GM19023 (cell line): Measurements from ENCODE around the gene TRAFD1.
A peak's percentile ranks its signal among the peaks of the same experiment; 100 is the strongest.
"Not testable (repeated sequence)": the region's sequence is repeated elsewhere in the genome, so short reads cannot be mapped to it uniquely, and the experiment has no call there.

Source experiments
- ATAC-seq: cut with Tn5 transposase; IDR thresholded peaks from one replicate; pipeline ENCODE4 v1.9.1; 2021; ENCODE audit warnings: mild to moderate bottlenecking, moderate library complexity; ENCODE audit not compliant: unreplicated experiment

Gene TRAFD1, protein sequence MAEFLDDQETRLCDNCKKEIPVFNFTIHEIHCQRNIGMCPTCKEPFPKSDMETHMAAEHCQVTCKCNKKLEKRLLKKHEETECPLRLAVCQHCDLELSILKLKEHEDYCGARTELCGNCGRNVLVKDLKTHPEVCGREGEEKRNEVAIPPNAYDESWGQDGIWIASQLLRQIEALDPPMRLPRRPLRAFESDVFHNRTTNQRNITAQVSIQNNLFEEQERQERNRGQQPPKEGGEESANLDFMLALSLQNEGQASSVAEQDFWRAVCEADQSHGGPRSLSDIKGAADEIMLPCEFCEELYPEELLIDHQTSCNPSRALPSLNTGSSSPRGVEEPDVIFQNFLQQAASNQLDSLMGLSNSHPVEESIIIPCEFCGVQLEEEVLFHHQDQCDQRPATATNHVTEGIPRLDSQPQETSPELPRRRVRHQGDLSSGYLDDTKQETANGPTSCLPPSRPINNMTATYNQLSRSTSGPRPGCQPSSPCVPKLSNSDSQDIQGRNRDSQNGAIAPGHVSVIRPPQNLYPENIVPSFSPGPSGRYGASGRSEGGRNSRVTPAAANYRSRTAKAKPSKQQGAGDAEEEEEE

DNA sequence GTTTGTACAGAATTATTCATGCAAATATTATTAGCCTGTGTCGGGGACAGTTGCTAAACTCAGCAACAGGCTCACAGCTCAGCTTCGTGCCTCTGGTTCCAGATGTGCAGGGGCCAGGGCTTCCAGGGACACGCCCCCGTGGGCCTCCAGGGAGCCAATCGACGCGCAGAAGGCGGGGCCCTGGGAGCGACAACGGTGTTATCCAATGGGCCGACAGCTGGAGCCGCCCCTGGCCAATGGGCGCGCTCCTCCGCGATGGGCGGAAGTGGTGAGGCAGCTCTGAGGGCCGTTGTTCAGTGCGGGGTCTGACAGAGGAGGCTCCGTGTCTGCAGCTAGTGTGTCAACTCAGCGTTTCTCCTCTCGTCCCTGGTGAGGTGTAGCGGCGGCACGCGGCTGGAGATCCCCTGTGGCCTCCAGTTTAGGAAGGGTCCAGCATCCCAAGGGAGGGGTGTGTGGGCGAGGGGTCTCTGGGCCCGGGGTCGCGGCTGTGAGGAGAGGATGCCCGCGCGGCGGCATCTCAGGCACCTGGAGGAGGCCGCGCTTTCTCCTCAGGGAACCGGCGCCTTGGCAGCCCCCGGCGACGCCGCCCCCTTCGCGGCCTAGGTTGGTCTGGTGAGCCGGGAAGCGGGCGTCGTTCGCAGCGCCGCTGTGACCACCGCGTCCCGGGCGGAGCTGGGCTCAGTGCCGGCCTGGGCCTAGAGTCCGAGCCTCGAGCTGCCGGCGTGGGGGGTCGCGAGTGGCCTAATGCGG is at the start of gene TRAFD1:
TRAFD1 (plus strand) TSS at position 311 of the 750 bp plus-strand sequence. CDS start 4,963 bp downstream, outside the sequence.
- ATAC-seq, result peak; percentile 98

DNA sequence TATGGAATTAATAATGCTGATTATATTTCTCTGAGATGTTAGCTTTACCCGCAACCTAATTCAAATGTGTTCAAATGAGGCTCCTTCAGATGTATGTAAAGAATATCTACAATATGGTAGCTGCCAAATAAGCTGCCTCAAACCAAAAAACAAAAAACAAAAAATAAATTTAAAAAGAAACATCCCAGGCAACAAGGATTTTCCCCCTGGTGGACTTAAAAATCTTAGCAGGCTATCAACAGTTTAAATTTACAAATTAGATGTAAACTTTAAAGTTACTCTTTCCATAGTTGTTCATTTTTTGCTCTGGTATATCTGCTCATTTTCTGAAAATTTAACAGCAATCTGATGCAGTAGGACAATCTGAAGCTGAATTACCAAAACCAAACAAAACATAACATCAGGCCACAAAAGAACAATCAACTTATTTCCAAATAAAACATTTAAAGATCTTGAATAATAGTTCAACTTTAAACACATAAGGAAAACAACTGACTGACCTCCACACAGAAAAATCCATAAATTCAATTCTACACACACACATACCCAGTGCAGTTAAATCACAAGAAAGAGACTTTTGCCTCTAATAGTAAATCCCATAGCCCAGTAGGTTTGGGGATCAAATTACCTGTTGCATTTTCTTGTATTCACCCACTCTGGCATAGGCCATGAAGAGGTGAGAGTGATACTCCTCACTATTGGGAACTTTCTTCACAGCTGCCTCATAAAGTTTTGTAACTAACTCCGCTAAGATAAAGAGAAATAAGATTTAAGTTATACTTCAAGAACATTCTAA is 38.1 kb upstream of the TRAFD1 start:
- ATAC-seq, result no peak

DNA sequence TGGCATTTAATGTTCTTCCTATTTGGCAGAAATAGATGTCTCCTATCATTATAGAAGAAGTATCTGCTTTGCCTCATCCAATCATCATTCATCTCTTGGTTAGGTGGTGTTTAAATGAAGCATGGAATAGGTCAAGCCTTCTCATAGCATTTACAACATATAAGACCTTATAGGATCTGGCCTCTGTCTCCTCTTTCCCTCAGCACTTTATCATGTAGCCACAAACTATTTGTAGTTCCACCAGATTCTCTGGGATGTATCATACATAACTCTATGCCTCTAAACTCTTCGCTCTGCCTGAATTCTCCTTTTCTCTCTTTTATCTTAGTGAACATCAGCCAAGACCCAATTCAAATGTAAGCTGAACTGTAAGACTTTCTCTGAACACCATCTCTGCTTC is 37.5 kb upstream of the TRAFD1 start:
- ATAC-seq, result no peak

DNA sequence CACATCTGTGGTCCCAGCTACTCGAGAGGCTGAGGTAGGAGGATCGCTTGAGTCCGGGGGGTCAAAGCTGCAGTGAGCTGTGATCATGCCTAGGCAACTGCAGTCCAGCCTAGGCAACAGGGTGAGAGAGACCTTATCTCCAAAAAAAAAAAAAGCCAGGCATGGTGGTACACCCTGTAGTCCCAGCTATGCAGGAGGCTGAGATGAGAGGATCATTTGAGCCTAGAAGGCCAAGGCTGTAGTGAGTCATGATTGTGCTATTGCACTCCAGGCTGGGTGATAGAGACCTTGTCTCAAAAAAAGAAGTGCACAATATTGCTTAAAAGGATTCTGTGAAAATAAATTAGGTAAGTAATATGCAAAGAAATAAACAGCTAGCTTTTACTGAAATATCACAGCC is 33.8 kb upstream of the TRAFD1 start:
- ATAC-seq, result no peak

DNA sequence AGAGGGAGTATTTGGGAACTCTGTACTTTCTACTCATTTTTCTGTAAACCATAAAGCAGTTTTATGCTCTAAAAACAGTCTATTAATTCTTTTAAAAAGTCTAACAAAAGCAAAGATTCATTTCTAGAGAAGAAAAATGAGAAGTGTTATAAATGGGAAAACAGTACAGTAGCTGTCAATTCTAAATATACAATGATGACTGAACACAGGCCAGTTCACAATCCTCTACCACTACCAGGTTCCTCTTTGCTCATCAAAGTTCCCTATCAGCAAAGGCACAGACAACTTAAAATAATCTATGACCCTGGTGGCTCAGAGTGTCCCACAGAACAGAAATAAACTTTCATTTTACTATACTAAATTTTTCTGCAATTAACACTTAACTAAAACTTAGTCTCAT is 29.3 kb upstream of the TRAFD1 start:
- peak; percentile 47 for ATAC-seq

DNA sequence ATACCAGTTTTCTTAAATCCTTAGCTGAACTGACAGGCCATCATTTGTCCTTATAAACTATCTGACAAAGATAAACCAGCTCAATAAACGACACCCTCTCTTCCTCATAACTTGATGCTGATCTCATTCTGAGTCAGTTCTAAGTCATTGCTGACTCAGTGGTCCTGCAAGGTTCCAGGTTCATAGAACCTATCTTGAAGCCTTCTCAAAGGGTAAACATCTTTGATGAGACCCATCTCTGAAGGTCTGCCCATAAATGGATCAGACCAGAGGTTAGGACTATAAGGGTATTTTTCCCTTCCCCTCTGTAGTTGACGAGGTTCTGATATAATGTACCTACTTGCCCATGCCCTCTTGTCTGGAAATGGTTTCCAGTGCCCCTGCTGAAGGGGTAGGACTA is 28.7 kb upstream of the TRAFD1 start:
- no peak for ATAC-seq

DNA sequence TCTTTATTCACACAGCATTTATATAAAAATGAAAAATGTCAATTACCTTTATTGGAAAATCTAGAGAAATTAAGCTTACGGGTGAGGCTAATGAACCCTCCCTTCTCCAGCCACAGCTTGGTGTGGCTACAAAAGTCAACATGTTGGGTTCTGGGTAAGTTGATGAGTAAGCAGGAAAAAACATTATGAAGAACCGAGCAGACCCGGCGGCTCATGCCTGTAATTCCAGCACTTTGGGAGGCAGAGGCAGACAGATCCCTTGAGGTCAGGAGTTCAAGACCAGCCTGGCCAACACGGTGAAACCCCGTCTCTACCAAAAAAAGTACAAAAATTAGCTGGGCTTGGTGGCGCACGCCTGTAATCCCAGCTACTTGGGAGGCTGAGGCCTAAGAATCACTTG is 27.7 kb upstream of the TRAFD1 start:
- ATAC-seq, result no peak

DNA sequence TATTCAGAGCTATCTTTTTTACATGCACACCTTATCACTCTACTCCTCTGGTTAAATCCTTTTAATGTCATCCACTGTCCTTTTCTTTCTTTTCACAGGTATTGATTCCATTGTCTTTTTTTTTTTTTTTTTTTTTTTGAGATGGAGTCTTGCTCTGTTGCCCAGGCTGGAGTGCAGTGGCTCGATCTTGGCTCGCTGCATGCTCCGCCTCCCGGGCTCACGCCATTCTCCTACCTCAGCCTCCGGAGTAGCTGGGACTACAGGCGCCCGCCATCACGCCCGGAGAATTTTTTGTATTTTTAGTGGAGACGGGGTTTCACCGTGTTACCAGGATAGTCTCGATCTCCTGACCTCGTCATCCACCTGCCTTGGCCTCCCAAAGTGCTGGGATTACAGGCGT is 24.9 kb upstream of the TRAFD1 start:
- ATAC-seq, result not testable (repeated sequence)

DNA sequence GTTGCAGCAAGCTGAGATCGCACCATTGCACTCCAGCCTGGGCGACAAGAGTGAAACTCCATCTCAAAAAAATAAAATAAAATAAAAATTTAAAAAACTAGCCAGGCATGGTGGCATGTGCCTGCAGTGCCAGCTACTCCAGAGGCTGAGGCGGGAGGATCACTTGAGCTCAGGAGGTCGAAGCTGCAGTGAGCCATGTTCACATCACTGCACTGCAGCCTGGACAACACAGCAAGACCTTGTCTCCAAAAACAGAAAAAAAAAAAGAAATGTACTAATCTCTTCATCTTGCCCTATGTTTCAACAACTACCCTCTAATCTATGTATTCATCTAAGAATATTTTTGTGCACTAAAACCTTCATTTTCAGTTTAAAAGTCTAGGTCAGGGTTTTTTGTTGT is 23.2 kb upstream of the TRAFD1 start:
- no peak for ATAC-seq

DNA sequence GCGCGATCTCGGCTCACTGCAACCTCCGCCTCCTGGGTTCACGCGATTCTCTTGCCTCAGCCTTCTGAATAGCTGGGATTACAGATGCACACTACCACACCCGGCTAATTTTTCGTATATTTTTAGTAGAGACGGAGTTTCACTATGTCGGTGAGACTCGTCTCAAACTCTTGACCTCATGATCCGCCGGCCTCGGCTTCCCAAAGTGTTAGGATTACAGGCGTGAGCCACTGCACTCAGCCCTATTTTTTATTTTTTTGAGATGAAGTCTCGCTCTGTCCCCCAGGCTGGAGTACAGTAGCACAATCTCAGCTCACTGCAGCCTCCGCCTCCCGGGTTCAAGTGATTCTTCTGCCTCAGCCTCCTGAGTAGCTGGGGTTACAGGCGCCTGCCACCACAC is 22.6 kb upstream of the TRAFD1 start:
- ATAC-seq, result not testable (repeated sequence)

DNA sequence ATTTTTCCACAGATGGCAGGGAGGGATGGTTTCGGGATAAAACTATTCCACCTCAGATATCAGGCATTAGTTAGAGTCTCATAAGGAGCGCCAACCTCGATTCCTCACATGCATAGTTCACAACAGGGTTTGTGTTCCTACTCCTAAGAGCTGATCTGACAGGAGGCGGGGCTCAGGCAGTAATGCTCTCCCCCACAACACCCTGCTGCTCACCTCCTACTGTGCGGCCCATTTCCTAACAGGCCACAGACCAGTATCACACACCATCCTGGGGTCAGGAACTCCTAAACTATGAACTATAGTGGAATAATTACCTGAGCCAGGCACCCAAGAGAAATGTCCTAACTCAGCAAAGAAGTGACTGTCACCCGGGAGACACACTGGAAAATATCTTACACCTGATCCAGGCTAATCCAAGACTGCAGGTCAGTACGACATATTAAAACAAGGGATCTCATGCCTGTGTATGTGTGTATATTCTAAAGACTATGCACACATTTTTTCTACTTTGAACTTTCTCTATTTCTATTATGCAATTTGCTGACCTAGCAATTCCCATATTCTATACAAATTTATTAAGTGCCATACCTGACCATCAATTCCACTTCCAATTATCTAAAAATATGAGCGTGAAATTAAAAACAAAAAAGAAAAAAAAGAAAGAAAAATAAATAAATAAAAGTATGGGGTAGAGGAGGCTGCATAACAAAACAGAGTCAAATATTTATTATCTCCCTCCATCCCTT is 21.4 kb upstream of the TRAFD1 start:
- no peak for ATAC-seq

DNA sequence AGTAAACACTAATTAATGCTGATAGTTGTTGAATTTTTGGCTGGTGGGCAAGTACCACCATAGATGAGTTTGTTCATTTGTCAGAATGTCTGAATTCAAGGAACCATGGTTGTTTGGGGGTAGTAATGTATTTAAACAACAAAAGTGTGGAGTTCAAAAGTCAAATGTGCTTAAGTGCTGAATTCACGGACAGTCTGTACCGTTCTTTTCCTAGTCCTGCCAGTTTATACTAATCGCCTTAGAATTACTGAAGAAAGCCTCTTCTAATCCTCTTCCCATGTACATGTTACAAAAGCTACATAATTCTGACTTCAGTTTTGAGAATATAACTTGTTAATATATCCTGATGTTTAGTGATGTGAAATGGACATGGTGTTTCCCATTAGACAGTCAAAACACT is 19.5 kb upstream of the TRAFD1 start:
- no peak for ATAC-seq

DNA sequence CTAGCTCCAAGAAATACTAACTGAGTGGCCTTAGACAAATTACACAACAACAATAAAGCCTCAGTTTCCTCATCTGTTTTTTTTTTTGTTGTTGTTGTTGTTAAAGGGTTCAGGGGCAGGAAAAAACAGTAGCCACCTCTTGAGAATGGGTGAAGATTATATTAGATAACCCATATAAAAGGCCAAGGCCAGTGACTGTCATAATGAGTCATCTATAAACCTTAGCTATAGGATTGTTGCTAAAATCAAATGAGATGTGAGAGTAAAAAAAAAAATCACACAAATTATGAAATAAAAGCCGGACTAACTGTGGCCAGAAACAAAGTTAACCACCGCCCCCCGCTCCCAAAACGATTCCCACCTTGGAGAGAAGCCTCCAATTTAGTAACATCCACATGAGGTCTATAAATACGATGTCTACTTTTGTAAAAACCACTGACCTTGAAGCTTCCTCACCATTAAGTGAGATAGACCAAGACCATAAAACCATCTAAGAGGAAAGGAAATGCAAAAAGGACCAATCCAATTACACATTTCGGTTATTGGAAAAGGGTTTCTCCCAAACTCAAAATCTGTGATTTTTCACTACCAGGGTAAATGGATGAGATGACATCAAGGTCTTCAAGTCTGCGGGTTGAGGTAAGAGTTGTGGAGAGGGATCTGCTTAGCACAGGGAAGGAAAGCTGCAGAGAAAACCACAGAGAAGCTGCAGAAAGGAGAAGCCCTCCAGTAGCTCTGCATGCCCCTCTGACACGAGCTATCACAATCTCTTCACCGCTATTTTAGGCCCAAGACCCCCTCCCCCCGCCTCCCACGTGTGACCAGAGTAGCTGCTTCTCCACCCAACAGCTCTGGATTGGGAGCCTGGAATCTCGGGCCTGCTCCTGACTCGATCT is 17.8 kb upstream of the TRAFD1 start:
- no peak for ATAC-seq

DNA sequence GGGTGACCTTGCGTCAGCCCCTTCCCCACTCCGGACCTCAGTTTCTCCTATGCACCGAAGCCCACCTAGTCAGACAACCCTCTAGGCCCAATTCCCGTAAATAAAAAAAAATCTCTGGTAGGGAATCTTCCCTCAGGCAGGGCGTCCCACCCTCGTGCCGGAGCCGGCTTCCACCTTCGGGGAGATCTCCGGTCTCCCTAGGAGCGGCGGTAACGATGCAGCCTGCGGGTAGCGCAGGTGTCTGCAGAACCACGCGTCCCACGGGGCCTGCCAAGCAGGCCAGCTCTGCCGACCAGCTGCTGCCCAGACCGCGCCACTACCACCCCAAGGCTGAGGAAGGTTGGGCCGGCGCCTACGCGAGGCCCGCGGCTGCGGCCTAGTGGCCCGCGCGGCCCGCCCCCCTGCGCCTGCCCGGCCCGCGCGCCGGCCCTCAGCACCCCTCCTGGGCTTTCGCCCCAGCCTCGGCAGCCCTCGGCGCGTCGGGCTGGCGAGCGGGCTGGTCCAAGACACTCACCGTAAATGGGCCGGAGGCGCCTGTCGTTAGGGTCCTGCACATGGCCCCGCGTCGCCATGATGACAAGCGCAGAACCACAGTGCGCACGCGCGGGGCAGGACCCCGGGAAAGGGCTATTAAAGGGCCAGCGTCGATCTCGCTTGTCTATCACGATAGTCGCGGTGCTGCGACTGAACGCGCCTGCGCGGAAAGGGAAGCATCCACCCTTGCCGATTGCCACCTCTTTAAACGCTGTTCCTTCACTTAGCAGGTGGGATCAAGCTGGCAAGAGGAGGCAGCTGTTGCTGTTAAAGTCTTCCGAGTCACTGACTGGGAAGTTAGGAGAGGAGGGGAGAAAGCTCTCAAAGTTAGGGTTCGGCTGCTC is 16.9 kb upstream of the TRAFD1 start, which contains the start of gene NAA25:
NAA25 (minus strand) TSS at position 582 of the 878 bp plus-strand sequence; CDS start at position 572, 10 bp downstream.
- ATAC-seq, result peak; percentile 69

DNA sequence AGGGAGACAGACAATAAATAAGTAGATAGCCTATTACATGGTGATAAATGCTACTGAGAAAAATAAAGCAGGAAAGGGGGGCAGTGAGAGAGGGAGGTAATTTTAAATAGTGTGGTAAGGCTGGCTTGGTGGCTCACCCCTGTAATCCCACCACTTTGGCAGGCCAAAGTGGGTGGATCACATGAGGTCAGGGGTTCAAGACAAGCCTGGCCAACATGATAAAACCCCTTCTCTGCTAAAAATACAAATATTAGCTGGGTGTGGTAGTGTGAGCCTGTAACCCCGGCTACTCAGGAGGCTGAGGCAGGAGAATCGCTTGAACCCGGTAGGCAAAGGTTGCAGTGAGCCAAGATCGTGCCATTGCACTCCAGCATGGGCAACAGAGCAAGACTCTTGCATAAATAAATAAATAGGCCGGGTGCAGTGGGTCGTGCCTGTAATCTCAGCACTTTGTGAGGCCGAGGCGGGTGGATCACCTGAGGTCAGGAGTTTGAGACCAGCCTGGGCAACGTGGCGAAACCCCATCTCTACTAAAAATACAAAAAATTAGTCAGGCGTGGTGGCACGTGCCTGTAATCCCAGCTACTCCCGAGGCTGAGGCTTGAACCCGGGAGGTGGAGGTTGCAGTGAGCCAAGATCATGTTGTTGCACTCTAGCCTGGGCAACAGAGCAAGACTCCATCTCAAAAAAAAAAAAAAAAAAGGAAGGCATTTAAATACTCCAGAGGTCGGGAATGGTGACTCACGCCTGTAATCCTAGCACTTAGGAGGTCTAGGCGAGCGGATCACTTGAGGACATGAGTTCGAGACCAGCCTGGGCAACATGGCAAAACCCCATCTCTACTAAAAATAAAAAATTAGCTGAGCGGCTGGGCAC is 14.3 kb upstream of the TRAFD1 start:
- not testable (repeated sequence) for ATAC-seq

DNA sequence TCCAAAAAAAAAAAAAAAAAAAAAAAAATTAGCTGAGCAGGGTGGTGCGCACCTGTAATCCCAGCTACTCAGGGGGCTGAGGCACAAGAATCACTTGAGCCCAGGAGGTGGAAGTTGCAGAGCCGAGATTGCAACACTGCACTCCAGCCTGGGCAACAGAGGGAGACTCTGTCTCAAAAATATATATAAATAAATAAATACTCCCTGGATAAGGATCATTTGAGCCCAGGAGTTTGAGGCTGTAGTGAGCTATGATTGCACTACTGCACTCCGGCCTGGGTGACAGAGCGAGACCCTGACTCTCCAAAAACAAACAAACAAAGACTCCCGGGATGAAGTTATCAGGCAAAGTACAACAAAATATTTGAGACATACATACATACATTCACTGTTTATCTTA is 13.4 kb upstream of the TRAFD1 start:
- ATAC-seq, result no peak

DNA sequence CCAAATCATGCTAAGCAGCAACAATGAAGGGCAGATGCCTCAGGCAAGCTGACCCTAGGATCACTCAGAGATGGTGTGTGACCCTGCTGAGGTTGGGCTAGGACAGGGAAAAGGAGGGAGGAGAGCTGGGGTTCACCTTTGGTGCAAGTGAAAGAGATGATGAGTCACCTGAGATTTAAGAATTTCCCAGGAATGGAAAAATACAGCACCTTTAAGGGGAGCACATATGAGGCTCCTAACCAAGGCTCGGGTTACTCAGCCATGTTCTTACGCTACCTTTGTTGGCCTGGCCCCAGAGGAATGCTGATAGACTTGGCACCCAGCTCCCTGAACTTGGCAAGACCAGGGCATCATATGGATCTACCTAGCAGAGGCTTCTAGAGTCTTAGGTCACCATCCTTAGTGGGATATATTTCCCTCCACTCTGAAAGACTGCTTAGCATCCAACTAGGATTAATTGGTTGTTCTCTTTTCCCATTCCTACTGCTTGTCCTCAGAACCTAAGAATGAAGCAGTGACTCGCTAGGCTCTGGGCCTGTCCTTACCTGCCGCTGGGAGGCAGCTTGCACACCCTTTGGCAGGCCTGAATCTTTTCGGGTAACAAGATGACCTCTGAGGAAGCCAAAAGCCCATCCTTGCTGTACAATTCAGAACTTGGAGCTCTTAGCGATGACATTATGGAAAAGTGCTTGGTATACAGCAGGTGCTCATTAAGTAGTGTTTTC is 12.8 kb upstream of the TRAFD1 start:
- no peak for ATAC-seq
